HUES6 (cell line): ENCODE data around the gene ANGEL2.

Experiments used
- H3K27ac ChIP-seq: 2 replicates; pipeline ENCODE4 v1.7.0; 2013; ENCODE audit warnings: low read depth, mild to moderate bottlenecking, low read length, inconsistent platforms
- H3K27me3 ChIP-seq: 2 replicates; pipeline ENCODE4 v1.6.1; 2013; ENCODE audit warnings: low read length; ENCODE audit not compliant: control insufficient read depth, insufficient read depth
- H3K36me3 ChIP-seq: 2 replicates; pipeline ENCODE4 v1.6.1; 2013; ENCODE audit warnings: low read length; ENCODE audit not compliant: control insufficient read depth, insufficient read depth
- H3K4me1 ChIP-seq: 2 replicates; pipeline ENCODE4 v1.6.1; 2013; ENCODE audit warnings: low read length; ENCODE audit not compliant: control insufficient read depth, insufficient read depth
- H3K4me3 ChIP-seq: 2 replicates; pipeline ENCODE4 v1.5.1; 2013; ENCODE audit warnings: low read depth, low read length
- H3K9ac ChIP-seq: one replicate; pipeline ENCODE4 v1.6.1; 2013; ENCODE audit warnings: mild to moderate bottlenecking, low read length
- H3K9me3 ChIP-seq: 2 replicates; pipeline ENCODE4 v1.6.1; 2013; ENCODE audit warnings: low read depth, low read length; ENCODE audit not compliant: control insufficient read depth, insufficient read depth

ANGEL2 gene

DNA sequence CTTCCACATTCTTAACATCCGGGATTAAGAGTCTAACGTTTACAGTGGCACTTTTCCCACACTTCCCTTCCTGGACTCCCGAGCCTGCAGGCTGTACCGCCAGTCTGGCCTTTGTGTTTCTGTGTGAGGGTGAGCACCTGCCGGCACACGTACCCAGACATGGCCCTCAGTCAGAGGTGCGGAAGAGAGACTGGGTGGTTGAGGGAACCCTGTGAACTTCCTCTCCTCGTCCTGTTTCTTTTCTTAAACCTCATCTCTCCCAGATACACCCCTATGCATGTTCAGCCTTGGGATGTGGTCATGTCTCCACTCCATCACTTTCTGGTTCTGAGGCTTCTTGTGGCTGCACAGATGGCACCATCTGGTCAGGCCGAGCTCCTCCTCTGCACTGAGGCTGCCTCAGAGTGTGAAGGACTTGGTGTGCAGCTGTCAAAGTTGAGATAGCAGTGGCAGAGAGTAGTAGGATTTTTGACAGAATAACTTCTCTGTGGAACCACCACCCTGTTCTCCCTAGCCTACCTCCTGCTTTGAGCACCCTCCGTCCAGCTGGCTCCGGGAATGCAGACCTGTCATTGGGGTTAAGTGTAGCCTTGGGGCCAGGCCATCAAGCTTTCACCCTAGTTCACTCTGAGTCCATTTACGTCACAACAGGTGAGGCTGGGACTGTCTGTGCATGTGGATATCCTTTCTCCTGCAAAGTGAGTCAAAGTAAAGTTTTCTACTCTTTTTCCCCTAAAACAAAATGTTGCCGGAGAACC lies 33.9 kb downstream of the ANGEL2 start:
- Histone ChIP-seq H3K36me3 (peaks cover 84% of the 10 kb centered on the region), H3K4me1 (peaks cover 36% of the 10 kb centered on the region; the same call in 1 of the 2 replicates), H3K4me3 (no peak overlapping the region), H3K27me3 (no peaks in the 10 kb centered on the region), H3K27ac (no peak overlapping the region), H3K9ac (no peak overlapping the region), H3K9me3 (no peaks in the 10 kb centered on the region)

DNA sequence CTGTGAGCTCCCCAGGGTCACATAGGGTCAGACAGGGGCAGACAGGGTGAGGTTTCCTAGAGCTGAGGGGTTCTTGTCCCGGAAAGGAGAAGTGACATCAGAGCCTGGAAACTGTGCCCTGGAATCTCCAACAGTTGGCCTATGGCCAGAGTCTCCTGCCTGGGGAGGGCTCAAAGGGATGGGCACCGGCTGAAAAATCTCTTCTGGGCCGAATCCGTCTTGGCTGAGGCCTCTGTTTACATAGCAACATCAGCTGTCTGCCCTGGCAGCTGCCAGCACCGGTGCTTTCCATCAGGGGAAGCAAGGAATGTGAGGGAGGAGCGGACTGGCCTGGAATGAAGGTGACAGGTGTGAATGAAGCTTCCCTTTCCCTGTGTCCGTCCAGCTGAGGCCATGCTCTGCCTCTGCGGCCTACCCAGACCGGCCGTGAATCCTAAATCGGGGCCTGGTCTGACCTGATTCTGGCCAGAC lies 34.6 kb downstream of the ANGEL2 start:
- no peak overlapping the region for H3K27ac ChIP-seq
- H3K4me3 ChIP-seq: no peak overlapping the region
- H3K36me3 ChIP-seq: peaks cover 84% of the 10 kb centered on the region
- no peaks in the 10 kb centered on the region for H3K9me3 ChIP-seq
- no peak overlapping the region for H3K9ac ChIP-seq
- H3K4me1 ChIP-seq: peaks cover 34% of the 10 kb centered on the region; the same call in 1 of the 2 replicates
- H3K27me3 ChIP-seq: no peaks in the 10 kb centered on the region

DNA sequence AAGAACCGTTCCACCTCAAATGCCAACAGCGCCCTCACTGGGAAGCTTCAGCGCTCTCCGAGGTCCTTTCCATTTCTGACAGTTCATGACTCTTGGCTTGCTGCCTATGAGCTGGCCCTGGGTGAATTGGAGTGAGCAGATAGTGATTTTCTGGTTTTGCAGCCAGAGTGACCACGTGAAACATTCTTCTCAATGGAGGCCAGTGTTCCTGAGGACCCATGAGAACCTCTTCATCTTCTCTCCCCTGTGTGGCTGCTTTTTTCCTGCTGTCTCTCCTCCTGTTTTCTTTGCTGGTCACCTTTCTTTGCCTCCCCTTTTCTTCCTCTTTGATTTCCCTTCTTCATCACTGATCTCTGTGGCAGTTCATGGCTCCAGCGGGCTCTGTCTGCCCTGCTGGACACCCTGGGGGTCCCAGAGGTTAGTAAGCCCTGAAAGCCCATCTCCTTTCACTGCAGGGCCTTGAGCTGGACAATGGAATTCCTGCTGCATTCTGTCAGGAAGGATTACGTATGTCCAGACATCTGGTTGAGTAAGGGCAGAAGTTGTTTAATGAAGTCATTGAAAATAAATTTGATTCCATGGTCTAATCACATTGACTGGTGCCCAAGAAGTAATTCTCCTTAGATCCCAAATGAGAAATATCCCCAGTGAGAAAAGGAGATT lies 35.4 kb downstream of the ANGEL2 start:
- H3K36me3 ChIP-seq: peaks cover 92% of the 10 kb centered on the region
- peaks cover 37% of the 10 kb centered on the region; the same call in 1 of the 2 replicates for H3K4me1 ChIP-seq
- no peaks in the 10 kb centered on the region for H3K27me3 ChIP-seq
- H3K27ac ChIP-seq: no peak overlapping the region
- no peak overlapping the region for H3K9ac ChIP-seq
- no peak overlapping the region for H3K4me3 ChIP-seq
- no peaks in the 10 kb centered on the region for H3K9me3 ChIP-seq

DNA sequence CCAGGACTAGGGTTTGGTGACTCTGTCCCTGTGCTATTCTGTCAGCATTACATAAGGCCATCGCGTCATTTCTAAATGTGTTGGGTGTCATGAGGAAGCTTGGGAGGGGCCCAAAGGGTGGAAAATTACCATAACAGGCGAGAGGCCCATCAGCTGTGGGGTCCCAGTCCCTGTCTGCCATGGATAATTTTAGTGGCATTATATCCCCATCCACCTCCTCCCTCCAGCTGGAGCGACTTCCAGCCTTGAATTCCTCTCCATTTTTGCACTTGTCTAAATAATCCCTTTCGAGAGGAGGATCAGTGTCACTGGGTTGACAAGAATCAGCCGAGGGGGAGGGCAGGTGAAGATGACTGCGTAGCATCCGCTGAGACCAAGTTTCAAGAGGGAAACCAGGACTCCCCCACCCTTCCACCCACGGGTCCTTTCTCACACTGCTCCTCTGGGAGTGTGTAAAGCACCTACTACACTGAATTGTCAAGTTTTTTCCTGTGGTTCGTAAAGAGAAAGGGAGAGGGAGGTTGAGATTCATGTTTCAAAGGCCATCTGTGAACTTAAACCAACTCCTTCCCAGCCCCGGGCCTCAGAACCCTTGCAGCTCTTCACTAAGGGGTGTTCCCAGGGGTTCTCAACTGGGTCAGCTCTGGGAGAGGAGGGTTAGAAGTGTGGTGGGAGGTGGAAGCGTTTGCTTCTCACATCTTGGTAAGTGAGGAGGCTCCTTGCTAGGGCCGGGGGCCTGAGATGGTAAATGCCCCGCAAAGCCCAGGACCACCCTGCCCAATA lies 36.1 kb downstream of the ANGEL2 start:
- H3K27ac ChIP-seq: no peak overlapping the region
- H3K9me3 ChIP-seq: no peaks in the 10 kb centered on the region
- H3K4me3 ChIP-seq: no peak overlapping the region
- H3K9ac ChIP-seq: no peak overlapping the region
- H3K36me3 ChIP-seq: peaks cover 96% of the 10 kb centered on the region
- peaks cover 40% of the 10 kb centered on the region; the same call in 1 of the 2 replicates for H3K4me1 ChIP-seq
- H3K27me3 ChIP-seq: no peaks in the 10 kb centered on the region

DNA sequence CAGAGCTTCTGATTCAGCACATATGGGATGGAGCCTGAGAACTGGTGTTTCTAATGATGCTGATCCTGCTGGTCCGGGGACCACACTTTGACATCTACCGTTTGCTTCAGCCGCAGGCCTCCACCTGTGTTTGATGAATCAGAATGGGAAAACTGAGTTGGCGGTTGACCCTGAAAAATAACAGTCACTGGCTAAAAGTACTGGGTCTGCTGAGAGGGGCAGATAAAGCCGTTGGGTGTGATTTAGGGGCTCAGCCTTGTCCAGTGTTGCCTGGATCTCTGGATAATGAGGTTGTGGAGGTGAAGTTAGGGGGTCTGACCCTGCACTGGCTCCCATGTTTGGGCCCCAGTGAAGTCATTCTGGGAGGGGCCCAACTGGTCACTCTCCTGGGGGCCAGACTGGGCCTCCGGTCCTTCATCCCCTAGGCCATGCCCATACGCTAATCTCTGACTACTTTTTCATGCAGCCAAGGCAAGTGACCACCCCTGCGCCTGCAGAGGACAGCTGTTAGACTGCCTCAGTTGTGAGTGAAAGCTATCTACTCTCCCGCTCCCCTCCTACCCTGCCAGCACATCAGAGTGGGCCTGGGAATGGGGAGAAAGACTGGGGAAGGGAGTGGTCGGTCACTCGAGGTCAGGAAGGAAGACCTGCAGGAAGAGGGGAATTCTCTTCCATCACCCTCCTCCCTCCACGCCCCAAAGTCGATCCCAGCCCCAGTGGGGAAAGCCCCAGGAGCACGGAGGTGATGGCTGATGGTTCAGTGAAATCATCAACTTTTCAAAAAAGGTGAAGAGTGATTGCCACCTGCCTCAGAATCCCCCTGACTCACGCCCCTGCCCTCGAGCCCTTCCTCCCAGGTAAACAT lies 37.7 kb downstream of the ANGEL2 start:
- Histone ChIP-seq H3K4me1 (peaks cover 40% of the 10 kb centered on the region; the same call in 1 of the 2 replicates), H3K9me3 (no peaks in the 10 kb centered on the region), H3K27ac (no peak overlapping the region), H3K36me3 (peaks cover 99% of the 10 kb centered on the region), H3K9ac (no peak overlapping the region), H3K27me3 (no peaks in the 10 kb centered on the region), H3K4me3 (no peak overlapping the region)

DNA sequence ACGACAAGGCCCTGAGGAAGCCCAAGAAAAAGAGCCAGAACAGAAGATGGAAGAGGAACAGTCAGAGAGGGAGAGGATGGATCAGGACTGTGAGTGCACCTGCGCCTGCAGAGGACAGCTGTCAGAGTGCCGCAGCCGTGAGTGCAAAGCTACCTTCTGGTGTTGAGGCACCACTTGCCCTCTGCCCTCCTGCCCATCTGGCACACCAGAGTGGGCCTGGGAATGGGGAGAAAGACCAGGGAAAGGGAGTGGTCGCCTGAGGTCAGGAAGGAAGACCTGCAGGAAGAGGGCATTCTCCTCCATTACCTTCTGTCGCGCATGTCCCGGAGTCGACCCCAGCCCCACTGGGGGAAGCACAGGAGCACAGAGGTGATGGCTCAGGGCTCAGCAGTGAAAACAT lies 39.1 kb downstream of the ANGEL2 start:
- no peaks in the 10 kb centered on the region for H3K27me3 ChIP-seq
- peaks cover 36% of the 10 kb centered on the region; the same call in 1 of the 2 replicates for H3K4me1 ChIP-seq
- peaks cover 99% of the 10 kb centered on the region for H3K36me3 ChIP-seq

DNA sequence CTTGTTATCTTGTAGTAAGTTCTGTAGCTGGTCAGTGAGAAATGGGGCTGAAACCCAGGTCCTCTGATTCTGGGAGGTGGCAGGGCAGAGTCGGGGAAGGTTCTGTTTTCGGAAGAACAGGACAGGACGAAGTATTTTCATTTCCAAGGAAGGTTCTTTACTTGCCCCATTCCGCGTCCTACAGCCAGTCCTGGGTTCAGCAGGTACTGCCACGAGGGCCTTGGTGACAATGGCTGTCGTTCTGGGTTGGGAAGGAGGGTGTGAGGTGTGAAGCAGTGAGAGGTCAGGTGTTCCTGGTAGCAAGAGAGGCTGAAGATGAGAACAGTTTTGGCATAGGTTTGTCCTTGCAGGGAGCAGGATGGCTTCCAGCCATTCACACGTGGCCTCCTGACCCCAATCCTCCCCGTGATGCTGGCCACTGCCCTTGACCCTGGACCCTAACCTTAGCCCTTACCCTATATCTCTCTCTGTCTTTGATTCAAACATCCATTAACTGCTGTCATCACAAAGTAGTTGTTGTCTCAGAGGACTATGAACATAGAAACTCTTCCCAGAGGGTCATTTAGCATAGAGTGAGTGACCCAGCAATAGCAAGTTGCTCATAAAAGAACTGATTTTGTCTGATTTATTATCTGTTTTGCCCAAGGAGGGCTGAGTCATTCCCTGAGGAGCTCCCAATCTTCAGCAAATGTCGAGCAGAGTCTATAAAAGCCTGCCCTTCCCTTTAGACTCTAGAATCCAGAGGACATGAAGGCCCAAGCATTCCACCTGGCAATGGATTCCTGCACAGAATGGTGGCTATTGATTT lies 40.4 kb downstream of the ANGEL2 start:
- no peaks in the 10 kb centered on the region for H3K27me3 ChIP-seq
- H3K9me3 ChIP-seq: no peaks in the 10 kb centered on the region
- H3K4me1 ChIP-seq: peaks cover 23% of the 10 kb centered on the region; the same call in 1 of the 2 replicates
- no peak overlapping the region for H3K9ac ChIP-seq
- peaks cover 99% of the 10 kb centered on the region for H3K36me3 ChIP-seq
- H3K4me3 ChIP-seq: no peak overlapping the region
- H3K27ac ChIP-seq: no peak overlapping the region

More for the DNA sequence above, 39.1 kb downstream of the ANGEL2 start:
- H3K9ac ChIP-seq: no peak overlapping the region
- no peak overlapping the region for H3K27ac ChIP-seq
- no peaks in the 10 kb centered on the region for H3K9me3 ChIP-seq
- H3K4me3 ChIP-seq: no peak overlapping the region

DNA sequence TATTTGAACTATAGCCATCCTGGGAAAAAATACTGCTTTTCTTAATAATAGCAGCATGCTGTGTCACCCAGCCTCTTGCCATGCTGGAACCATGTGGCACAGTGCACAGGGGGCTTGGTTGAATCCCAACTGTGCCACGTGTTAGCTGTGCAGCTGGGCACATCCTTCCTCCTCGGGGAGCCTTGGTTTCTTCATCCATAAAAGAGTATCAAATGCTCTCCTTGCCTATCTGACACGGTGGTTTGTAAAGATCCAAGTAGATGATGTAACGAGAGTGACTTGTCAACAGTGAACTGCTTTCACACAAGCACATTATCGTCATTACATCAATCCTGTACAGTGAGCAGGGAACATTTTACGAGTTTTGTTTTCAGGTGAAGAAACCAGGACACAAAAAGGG lies 41.0 kb downstream of the ANGEL2 start:
- Histone ChIP-seq H3K4me3 (no peak overlapping the region), H3K27ac (no peak overlapping the region), H3K9me3 (no peaks in the 10 kb centered on the region), H3K36me3 (peaks cover 99% of the 10 kb centered on the region), H3K27me3 (no peaks in the 10 kb centered on the region), H3K9ac (no peak overlapping the region), H3K4me1 (peaks cover 25% of the 10 kb centered on the region; the same call in 1 of the 2 replicates)

DNA sequence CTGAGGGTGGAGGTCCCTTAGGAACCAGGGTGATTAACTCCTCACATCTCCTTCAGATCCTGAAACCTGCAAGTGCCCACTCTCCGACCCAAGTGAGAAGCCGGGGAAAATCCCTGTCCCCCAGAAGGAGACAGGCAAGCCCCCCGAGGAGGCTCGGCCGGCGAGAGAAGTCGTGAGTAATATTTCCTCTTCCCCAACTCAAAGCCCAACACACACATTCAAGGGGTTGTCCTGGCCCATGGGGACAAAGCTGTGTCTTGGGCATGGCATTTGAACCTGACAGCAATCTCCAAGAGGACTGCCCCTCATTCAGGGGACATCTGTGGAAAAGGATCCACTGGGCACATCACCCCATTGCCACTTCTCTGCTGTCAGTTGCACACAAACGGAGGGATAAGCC lies 41.8 kb downstream of the ANGEL2 start:
- no peak overlapping the region for H3K4me3 ChIP-seq
- H3K27ac ChIP-seq: no peak overlapping the region
- no peak overlapping the region for H3K9ac ChIP-seq
- no peaks in the 10 kb centered on the region for H3K27me3 ChIP-seq
- H3K9me3 ChIP-seq: no peaks in the 10 kb centered on the region
- H3K36me3 ChIP-seq: peaks cover 96% of the 10 kb centered on the region
- H3K4me1 ChIP-seq: peaks cover 26% of the 10 kb centered on the region

DNA sequence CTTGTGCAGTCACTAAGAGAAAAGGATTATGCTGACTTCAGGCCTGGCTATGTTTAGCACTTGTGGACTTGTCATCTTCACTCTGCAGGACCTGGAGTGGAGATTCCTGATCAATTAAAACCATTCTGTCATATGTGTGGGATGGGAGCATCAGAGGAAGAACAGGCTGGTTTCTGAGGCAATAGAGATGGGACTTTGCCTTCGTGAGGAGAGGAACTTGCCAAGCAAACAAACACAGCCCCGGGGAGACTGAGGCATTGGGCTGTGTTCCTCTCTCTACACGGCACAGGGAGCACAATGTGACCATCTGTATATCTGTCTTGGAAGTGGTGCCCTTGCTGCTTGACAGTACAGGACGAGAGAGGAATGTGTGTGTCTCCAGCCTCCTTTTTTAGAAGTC lies 42.2 kb downstream of the ANGEL2 start:
- Histone ChIP-seq H3K4me1 (peaks cover 27% of the 10 kb centered on the region), H3K36me3 (peaks cover 96% of the 10 kb centered on the region), H3K9ac (no peak overlapping the region), H3K27me3 (no peaks in the 10 kb centered on the region), H3K27ac (no peak overlapping the region), H3K4me3 (no peak overlapping the region), H3K9me3 (no peaks in the 10 kb centered on the region)
